Activated T-helper 1 cell treated with anti-CD3 and anti-CD28 coated beads, Interleukin-12 subunit alpha, Interleukin-12 subunit beta, Interleukin-2, Interleukin-4 antibody, amounts not matched to agents 30 ng/mL and 10 ng/mL and 1 ng/mL, durations not matched to agents 14 hours and 24 hours and 36 hours (primary cell): ENCODE results near the gene ASIC1. TPM values are rescaled to one million over a fixed set of nuclear protein-coding genes. Genes with fewer than 3 reads are reported as not detected.

Experiments used
- DNase-seq: peaks from one replicate; pipeline ENCODE4 v3.0.0; 2021; ENCODE audit warnings: low spot score
- H3K27ac Mint-ChIP-seq: one replicate; pipeline ENCODE4 v1.8.0; 2021; ENCODE audit warnings: mild to moderate bottlenecking, mixed read lengths
- H3K27me3 Mint-ChIP-seq: one replicate; pipeline ENCODE4 v1.8.0; 2022; ENCODE audit warnings: mild to moderate bottlenecking, moderate library complexity, mixed read lengths; ENCODE audit not compliant: insufficient read depth
- H3K36me3 Mint-ChIP-seq: one replicate; pipeline ENCODE4 v1.8.0; 2021; ENCODE audit warnings: low read depth, mixed read lengths
- H3K4me1 Mint-ChIP-seq: one replicate; pipeline ENCODE4 v1.8.0; 2021; ENCODE audit warnings: low read depth, mixed read lengths
- H3K4me3 Mint-ChIP-seq: one replicate; pipeline ENCODE4 v1.8.0; 2021; ENCODE audit warnings: mild to moderate bottlenecking, moderate library complexity, mixed read lengths
- H3K9me3 Mint-ChIP-seq: one replicate; pipeline ENCODE4 v1.8.0; 2021; ENCODE audit warnings: mixed read lengths
- intact Hi-C: fragments of 100-400 bp; cut with micrococcal nuclease; formaldehyde crosslinking; loops from one replicate; pipeline ENCODE4 v1.15.1; 2024
- total RNA-seq: library from RNA; stranded (reverse); gene quantifications from 2 replicates; pipeline ENCODE4 v1.2.3, GENCODE V29; 2022

The ASIC1 gene
- total RNA-seq, result 10.2 and 11.2 TPM in 2 replicates

- Mint-ChIP-seq H3K4me3 (peak within 1 kb of the TSS; percentile 93), H3K9me3 (no peaks in the 10 kb centered on the region), H3K36me3 (peaks cover 1% of the 10 kb centered on the region), H3K27me3 (peaks cover 48% of the 10 kb centered on the region), H3K27ac (peak within 1 kb of the TSS; percentile 73), H3K4me1 (peaks cover 41% of the 10 kb centered on the region)
- DNase-seq, result peak; percentile 31
- intact Hi-C loops, result loop anchor here (1.0 kb wide), 3 partner anchors 18 to 190 kb away; no protein-coding TSS in a partner anchor
Observed at GRCh38 chr12:50057000-50057841, at the start of gene ASIC1. TSS of gene ASIC1 (plus strand) at chr12:50057596. CDS start at chr12:50058767, 1,171 bp downstream.

- Mint-ChIP-seq H3K9me3 (no peaks in the 10 kb centered on the region), H3K27me3 (no peaks in the 10 kb centered on the region), H3K36me3 (peaks cover 18% of the 10 kb centered on the region), H3K4me3 (no peak overlapping the region), H3K27ac (peak overlapping the region; percentile 46), H3K4me1 (peaks cover 27% of the 10 kb centered on the region)
- DNase-seq, result no peak
- intact Hi-C loops, result no loop called here
Observed at GRCh38 chr12:50013361-50014147, 43.8 kb upstream of the ASIC1 start.

DNA sequence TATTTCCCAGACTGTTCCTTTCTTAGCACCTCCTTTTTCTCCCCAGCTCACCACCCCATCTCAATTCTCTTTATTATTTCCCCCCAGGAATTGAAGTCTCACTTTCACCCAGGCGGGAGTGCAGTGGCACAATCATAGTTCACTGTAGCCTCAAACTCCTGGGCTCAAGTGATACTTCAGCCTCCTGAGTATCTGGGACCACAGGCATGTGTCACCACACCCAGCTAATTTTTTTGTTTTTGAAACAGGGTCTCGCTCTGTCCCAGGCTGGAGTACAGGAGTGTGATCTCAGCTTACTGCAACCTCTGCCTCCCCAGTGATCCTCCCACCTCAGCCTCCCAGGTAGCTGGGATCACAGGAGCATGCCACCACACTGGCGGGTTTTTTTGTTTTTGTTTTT, 43.1 kb upstream of the ASIC1 start:
- no peak overlapping the region for H3K27ac Mint-ChIP-seq
- H3K9me3 Mint-ChIP-seq, result no peaks in the 10 kb centered on the region
- intact Hi-C loops, result no loop called here
- peaks cover 23% of the 10 kb centered on the region for H3K36me3 Mint-ChIP-seq
- H3K27me3 Mint-ChIP-seq, result no peaks in the 10 kb centered on the region
- no peak overlapping the region for H3K4me3 Mint-ChIP-seq
- peaks cover 34% of the 10 kb centered on the region for H3K4me1 Mint-ChIP-seq
- DNase-seq, result no peak

- no peaks in the 10 kb centered on the region for H3K27me3 Mint-ChIP-seq
Observed at GRCh38 chr12:50016501-50017475, 40.6 kb upstream of the ASIC1 start.

GRCh38 chr12:50017641-50018040, 39.8 kb upstream of the ASIC1 start:
- Mint-ChIP-seq H3K4me1 (peaks cover 52% of the 10 kb centered on the region), H3K36me3 (peaks cover 30% of the 10 kb centered on the region), H3K4me3 (no peak overlapping the region), H3K9me3 (no peaks in the 10 kb centered on the region), H3K27me3 (no peaks in the 10 kb centered on the region), H3K27ac (no peak overlapping the region)
- intact Hi-C loops, result no loop called here
- DNase-seq, result no peak

More at GRCh38 chr12:50016501-50017475, 40.6 kb upstream of the ASIC1 start:
- peaks cover 25% of the 10 kb centered on the region for H3K36me3 Mint-ChIP-seq
- no peak for DNase-seq
- H3K4me1 Mint-ChIP-seq, result peaks cover 46% of the 10 kb centered on the region
- no peak overlapping the region for H3K27ac Mint-ChIP-seq
- no peak overlapping the region for H3K4me3 Mint-ChIP-seq
- intact Hi-C loops, result no loop called here
- H3K9me3 Mint-ChIP-seq, result no peaks in the 10 kb centered on the region

GRCh38 chr12:50018154-50018553, 39.2 kb upstream of the ASIC1 start:
- intact Hi-C loops, result no loop called here
- Mint-ChIP-seq H3K27me3 (no peaks in the 10 kb centered on the region), H3K4me3 (no peak overlapping the region), H3K36me3 (peaks cover 33% of the 10 kb centered on the region), H3K4me1 (peaks cover 56% of the 10 kb centered on the region), H3K27ac (no peak overlapping the region), H3K9me3 (no peaks in the 10 kb centered on the region)
- DNase-seq, result no peak

DNA sequence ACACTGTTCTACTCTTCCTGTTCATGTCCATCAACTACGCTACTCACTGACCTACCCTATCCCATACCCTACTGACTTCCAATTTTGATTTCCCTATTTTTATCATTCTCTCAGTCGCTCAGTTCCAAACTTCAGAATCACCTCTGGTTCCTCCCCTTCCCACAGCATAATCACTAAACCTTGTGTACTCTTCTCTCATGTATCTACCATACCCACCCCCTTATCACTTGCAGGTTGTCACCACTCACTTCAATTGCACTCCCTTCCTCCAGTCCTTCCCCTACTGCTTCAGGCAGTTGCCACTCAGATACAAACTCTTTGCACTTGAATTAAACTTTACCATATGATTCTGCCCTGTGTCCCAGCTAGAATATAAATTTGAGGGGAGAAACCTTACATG, 38.4 kb upstream of the ASIC1 start:
- Mint-ChIP-seq H3K4me3 (no peak overlapping the region), H3K9me3 (no peaks in the 10 kb centered on the region), H3K36me3 (peaks cover 26% of the 10 kb centered on the region), H3K27ac (peak overlapping the region; percentile 64), H3K4me1 (peaks cover 52% of the 10 kb centered on the region), H3K27me3 (no peaks in the 10 kb centered on the region)
- DNase-seq, result no peak
- intact Hi-C loops, result no loop called here

GRCh38 chr12:50019524-50019923, 37.9 kb upstream of the ASIC1 start:
- H3K9me3 Mint-ChIP-seq, result no peaks in the 10 kb centered on the region
- peaks cover 52% of the 10 kb centered on the region for H3K4me1 Mint-ChIP-seq
- H3K27ac Mint-ChIP-seq, result no peak overlapping the region
- no peak overlapping the region for H3K4me3 Mint-ChIP-seq
- DNase-seq, result no peak
- H3K36me3 Mint-ChIP-seq, result peaks cover 24% of the 10 kb centered on the region
- H3K27me3 Mint-ChIP-seq, result no peaks in the 10 kb centered on the region
- intact Hi-C loops, result no loop called here

DNA sequence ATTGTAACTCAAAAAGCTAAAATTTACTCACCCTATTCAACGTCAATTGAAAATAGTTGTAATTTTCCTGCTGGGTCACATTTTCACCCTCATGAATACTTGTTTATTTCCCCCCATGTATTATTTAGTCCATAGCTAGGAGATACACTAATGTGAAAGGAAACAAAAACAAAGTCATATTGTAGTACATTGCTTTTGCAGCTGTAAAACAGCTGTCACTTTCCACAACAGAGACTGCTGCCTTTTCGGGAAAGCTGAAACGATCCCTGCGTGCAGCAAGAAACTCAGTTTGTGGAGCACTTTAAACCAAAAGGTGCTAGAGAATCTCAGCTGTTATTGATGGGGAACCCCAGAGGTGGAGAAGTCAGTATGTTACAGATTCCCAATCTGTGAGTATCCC, 36.4 kb upstream of the ASIC1 start:
- H3K27me3 Mint-ChIP-seq, result no peaks in the 10 kb centered on the region
- no peak overlapping the region for H3K4me3 Mint-ChIP-seq
- peaks cover 28% of the 10 kb centered on the region for H3K36me3 Mint-ChIP-seq
- intact Hi-C loops, result loop anchor here (5.0 to 10.0 kb wide), 3 partner anchors 396 to 1919 kb away; partner anchors contain the start of genes MCRS1 and PRPF40B
- H3K27ac Mint-ChIP-seq, result no peak overlapping the region
- no peak for DNase-seq
- peaks cover 2% of the 10 kb centered on the region for H3K9me3 Mint-ChIP-seq
- H3K4me1 Mint-ChIP-seq, result peaks cover 64% of the 10 kb centered on the region

- DNase-seq, result no peak
- Mint-ChIP-seq H3K9me3 (peaks cover 2% of the 10 kb centered on the region), H3K4me3 (peak overlapping the region; percentile 98), H3K4me1 (peaks cover 64% of the 10 kb centered on the region), H3K27ac (no peak overlapping the region), H3K36me3 (peaks cover 28% of the 10 kb centered on the region), H3K27me3 (no peaks in the 10 kb centered on the region)
- intact Hi-C loops, result loop anchor here (5.0 to 10.0 kb wide), 3 partner anchors 398 to 1921 kb away; partner anchors contain the start of genes MCRS1 and PRPF40B
Observed at GRCh38 chr12:50022903-50023302, 34.5 kb upstream of the ASIC1 start.

DNA sequence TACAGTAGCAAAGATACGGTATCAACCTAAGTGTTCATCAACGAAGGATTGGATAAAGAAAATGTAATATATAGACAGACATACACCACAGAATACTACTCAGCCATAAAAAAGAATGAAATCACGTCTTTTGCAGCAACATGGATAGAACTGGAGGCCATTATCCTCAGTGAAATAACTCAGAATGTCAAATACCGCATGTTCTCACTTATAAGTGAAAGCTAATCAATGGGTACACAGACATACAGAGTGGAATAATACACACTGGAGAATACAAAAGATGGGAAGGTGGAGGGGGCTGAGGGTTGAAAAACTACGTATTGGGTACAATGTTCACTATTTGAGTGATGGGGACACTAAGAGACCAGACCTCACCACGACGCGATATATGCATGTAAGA, 33.2 kb upstream of the ASIC1 start:
- Mint-ChIP-seq H3K27ac (peak overlapping the region; percentile 99), H3K4me3 (peak overlapping the region; percentile 98)

DNA sequence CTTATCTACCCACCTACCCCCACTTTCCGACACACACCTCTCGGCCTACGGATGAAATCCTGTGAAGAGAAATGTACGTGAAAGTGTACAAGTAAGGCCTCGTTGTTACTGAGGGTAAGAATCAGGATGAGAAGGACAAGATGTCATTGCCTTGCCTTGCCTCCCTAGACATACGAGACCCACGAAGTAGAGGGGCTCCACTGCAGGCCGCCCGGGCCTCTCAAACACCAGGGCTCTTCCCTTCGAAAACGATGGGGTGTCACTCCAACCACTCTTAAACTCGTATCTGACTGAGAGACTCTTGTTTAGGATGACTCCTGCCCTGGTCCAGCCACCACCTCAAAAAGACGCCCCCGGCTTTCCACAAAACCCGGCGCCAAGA, 32.6 kb upstream of the ASIC1 start:
- Mint-ChIP-seq H3K4me3 (peak overlapping the region; percentile 98), H3K9me3 (peaks cover 2% of the 10 kb centered on the region), H3K27ac (peak overlapping the region; percentile 99), H3K4me1 (peaks cover 48% of the 10 kb centered on the region), H3K27me3 (no peaks in the 10 kb centered on the region), H3K36me3 (peaks cover 20% of the 10 kb centered on the region)
- intact Hi-C loops, result loop anchor here (1.0 to 10.0 kb wide), 11 partner anchors 15 to 1922 kb away; partner anchors contain the start of genes BCDIN3D, CERS5, COX14 and LARP4
- DNase-seq, result no peak

More for the DNA sequence above, 33.2 kb upstream of the ASIC1 start:
- Mint-ChIP-seq H3K4me1 (peaks cover 52% of the 10 kb centered on the region), H3K36me3 (peaks cover 22% of the 10 kb centered on the region), H3K9me3 (peaks cover 2% of the 10 kb centered on the region), H3K27me3 (no peaks in the 10 kb centered on the region)
- intact Hi-C loops, result loop anchor here (2.0 to 10.0 kb wide), 4 partner anchors 181 to 1922 kb away; partner anchors contain the start of genes BCDIN3D, MCRS1 and PRPF40B
- DNase-seq, result no peak
